ENCODE results near the gene COL5A1.
A peak's percentile ranks its signal among the peaks of the same experiment; 100 is the strongest.

The COL5A1 gene

DNA sequence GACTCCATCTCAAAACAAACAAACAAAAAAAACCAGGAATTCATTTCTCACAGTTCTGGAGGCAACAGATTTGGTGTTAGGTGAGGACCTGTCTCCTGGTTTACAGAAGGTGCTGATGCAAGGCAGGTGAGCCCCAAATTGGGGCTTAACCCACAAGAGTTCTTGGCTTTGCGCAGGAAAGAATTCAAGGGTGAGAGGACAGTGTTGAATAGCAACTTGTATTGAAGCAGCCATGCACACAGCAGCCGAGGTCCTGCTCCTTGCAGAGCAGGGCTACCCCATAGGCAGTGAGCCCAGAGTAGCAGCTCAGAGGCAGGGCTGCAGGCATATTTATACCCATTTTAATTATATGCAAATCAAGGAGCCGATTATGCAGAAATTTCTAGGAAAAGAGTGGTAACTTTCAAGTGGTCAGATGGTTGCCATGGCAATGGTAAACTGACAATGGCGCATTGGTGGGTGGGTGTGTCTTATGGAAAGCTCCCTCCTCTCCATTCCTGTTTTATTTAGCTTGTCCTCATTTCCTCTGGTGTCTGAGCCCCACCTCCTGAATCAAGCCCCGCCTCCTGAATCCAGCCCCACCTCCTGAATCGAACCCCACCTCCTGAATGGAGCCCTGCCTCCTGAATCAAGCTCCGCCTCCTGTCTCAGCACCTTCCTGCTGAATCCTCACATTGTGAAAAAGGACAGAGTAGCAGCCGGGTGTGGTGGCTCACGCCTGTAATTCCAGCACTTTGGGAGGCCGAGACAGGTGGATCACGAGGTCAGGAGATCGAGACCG lies 34.5 kb upstream of the COL5A1 start:
- no peak for ATAC-seq
- DNase-seq: no peak

DNA sequence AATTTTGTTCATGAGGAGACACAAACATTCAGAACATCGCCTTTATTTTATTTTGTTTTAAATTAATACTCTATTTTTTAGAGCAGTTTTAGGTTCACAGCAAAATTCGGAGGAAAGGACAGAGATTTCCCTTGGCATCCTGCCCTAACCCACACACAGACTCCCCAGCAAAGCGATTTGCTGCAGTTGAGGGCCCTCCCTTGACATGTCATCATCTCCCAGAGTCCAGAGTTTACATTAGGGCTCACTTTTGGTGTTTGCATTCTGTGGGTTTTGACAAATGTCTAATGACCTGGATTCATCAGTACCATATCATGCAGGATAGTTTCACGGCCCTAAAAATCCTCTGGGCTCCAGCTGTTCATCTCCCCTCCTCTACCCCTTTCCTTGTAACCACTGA lies 33.6 kb upstream of the COL5A1 start:
- DNase-seq (no peak), ATAC-seq (no peak)

DNA sequence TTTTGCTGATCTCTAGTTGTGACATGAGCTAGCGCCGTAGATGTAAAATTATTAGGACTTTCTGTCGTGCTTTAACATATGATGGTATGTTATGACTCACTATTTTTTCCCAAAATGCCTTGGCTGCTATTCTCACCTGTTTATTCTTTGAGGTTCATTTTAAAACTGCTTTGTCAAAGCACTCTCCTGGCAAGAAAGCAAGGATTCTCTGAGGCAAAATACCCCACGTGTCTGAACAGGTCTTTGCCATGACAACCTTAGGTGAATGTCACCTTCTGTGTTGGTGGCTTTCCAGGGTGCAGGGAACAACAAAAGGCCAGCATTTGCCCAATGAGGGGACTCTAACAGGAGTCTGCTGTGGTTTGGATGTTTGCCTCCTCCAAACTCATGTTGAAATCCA lies 30.6 kb upstream of the COL5A1 start:
- ATAC-seq (no peak), DNase-seq (no peak)

DNA sequence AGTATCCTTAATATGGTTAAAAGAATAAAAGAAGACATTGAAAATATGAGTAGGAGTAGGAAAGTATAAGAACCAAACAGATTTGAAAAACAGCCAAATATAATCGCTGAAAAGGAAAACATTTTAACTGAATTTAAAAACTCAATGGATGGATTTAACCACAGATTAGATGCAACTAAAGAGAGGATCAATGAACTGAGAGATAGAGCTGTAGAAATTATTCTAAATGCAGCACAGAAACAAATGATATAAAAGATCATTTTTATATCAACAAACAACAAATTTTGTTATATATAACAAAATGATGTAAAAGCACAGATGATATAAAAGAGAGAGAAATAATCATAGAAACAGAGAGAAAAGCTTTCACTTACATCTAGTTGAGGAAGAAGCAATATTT lies 29.3 kb upstream of the COL5A1 start:
- DNase-seq: no peak
- ATAC-seq: no peak

DNA sequence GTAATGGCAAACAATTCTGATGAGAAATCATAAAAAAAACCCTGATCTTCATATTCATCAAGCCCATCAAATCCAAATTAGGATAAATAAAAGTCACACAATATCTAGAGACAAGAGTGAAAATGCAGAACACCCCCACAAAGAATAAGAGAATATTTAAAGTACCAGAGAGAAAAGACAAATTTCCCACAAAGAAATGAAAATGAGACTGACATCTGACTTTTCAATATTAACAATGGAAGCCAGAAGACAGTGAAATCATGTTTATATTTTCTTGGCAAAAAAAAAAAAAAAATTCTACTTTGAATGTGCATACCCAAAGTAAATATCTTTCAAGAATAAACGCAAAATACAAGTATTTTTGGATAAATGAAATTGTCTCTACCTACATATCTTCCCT lies 28.9 kb upstream of the COL5A1 start:
- DNase-seq (no peak), ATAC-seq (no peak)

- ATAC-seq (no peak), DNase-seq (no peak)
Measured at GRCh38 chr9:134614256-134614655, 27.3 kb upstream of the COL5A1 start.

DNA sequence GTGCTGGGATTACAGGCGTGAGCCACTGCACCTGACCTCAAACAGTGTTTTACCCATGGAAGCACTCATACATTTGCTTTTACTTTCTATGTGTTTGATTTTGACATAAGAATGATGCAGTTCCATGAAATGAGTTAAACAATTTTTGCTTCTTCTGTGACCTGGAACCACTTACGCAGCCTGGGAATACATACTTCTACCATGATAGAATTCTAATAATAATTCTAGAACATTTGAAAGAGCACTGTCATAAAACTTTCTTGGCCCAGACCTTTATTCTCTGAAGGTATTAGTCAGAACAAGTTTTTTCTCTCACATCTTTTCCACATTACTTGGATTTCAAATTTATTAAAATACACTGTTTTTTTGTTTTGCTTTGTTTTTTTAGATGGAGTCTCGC lies 25.3 kb upstream of the COL5A1 start:
- ATAC-seq (no peak), DNase-seq (no peak)

DNA sequence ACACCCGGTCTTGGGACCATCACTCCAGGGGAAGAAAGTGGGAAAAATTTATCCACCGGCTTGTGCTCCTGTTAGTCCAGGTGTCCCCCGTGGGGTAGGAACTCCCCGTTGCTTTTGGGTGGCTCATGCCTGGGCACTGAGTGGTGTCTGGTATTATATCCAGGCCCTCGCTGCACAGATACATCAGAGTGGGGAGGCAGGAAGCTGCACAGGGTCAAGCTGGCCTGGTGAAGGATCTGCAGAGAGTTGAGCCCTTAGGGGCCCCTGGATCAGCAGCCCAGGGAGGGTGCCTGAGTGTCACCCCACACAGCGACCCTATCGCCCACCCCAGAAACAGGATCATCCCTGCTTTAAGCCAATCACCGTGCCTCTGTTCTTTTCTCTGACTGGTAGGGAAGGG lies 24.4 kb upstream of the COL5A1 start:
- ATAC-seq (no peak), DNase-seq (no peak)

DNA sequence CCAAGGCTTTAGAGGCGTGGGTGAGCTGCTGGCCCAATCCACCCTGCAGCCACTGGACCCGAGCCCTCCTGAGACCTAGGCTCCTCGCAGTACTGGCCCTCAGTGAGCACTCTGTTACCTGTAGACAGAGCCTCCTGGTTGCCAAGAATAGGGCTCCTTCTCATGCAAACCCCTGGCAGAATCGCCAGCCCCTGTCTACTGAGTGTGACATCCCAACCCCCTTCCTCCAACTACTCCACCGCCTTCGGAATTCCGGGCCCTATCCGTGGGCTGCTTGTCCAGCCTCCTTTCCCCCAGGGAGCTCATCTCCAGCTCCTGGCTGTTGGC lies 23.8 kb upstream of the COL5A1 start:
- ATAC-seq: no peak
- no peak for DNase-seq

DNA sequence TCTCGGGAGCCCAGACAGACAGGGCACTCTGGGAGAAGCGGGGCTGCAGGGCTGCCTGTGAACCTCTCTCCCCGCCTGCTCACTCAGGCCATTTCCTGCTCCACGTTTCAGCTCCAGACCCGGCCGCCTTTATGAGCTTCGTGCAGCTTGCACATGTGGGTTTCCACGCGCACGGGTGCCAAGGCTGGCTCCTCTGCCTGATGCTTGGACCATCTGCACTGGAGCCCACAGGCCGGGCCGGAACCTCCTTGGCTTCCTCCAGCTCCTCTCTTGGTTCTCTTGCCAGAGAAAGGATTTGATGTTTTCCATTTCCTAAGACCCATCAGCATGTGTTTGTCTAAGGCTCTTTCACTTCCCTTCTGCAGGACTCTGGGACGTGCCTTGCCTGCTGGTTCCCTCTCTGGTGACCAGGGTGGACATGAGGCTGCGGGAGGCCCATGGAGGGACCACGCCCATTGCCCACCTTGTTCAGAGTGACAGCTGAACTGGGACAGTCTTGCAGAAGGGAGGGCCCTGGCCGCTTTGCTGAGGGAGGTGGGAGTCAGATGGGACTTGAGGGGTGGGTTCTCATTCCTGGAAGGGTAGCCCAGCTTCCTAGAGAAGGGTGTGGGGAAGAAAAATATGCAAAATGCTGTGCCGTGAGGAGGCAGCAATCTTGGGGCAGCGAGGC lies 23.3 kb upstream of the COL5A1 start:
- DNase-seq (no peak), ATAC-seq (no peak)

- ATAC-seq (no peak), DNase-seq (no peak)
Measured at GRCh38 chr9:134618833-134619447, 22.7 kb upstream of the COL5A1 start.

DNA sequence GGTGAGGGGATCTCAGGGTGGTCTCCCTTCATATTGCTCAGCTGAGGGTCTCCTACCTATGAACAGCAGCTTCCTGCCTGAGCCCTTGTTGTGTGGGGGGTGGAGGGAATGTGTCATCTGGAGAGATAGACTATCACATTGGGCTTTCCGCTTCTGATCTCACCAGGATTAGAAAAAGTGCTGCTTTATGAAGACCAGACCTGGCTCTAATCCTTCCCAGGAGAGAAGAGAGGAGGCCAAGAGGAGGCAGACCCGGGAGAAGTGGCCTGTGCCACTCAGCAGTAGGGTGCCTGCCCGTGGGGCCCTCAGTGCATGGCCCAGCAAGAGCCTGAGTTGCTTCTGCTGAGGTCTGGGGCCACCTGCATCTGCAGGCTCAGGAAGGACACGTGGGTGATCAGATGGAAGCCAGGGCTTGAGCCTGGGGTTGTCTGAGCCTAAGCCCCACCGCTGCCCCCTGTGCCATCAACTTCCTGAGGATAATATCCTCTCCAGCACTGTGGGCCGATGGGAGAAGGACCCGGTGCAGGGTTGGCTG lies 22.1 kb upstream of the COL5A1 start:
- DNase-seq (no peak), ATAC-seq (no peak)

DNA sequence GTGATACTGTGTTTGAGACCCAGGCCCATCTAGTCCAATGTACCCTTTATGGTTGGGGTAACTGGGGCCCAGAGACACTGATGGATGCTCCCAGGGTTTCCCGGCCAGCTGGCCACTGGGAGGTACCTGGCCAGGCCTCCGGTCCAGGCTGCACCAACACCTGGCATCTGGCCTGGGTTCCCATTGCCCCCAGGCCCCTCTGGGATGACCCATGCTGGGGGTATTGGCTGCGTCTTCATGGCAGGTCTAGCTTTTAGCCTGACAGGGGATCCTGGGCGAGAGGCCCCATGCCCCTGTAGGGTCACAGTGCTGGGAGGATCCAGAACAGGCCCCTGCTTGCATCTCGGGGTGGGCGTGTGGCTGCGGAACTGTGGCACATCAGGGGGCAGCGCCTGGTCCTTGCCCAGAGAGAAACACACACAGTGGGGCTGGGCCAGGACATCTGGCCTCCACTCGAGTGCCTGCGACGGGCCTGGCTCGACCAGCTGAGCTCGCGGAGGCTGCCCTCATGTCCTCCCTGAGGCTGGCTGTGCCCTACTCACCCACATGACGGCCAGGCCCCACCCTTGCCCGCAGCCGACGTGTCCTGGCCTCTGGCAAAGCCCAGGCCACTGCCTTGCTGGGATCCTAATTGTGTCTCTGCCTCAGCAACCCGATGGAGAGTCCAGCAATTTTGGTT lies 21.5 kb upstream of the COL5A1 start:
- ATAC-seq (no peak), DNase-seq (no peak)

GRCh38 chr9:134620751-134621557 lies 20.6 kb upstream of the COL5A1 start:
- ATAC-seq (peak; percentile 10), DNase-seq (no peak)

GRCh38 chr9:134621558-134622110 lies 20.0 kb upstream of the COL5A1 start:
- ATAC-seq (no peak), DNase-seq (no peak)

GRCh38 chr9:134622896-134623257 lies 18.7 kb upstream of the COL5A1 start:
- peak; percentile 1 for DNase-seq
- no peak for ATAC-seq

DNA sequence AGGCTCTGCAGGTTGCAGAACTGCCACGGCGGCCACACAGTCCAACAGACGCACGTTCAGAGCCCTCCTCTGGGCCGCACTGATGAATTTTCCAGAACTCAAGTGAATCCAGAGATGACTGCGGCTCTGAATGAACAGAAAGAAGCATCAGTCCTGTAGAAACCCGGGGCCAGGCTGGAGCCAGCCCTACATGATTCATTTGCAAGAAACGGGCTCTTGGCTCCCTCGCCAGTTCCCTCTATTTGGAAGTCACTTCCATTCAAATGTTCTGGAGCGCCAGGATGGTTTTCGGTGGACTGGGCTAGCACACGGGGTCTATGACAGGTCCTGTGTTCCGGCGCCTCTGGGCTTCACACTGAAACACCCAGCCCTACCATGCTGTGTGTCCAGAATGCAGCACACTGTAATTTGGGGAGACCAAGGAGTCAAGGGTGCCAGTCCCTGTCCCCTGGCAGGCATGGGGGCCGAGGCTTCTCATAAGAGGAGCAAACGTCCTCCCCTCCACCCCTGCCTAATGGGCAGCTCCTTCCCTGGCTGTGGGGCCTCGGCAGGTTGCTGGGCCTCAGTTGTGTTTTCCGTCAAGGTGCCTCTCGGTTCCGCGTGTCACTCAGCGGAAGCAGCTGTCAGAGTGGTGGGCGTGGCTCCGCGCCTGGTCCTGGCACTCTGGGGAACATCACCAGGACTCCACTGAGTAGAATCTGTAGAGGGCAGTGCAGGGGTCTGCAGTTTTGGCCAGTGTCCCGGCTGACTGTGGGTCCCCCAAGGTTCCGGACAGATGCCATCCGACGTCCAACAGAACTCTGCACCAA lies 18.1 kb upstream of the COL5A1 start:
- ATAC-seq (no peak), DNase-seq (peak; percentile 1)

DNA sequence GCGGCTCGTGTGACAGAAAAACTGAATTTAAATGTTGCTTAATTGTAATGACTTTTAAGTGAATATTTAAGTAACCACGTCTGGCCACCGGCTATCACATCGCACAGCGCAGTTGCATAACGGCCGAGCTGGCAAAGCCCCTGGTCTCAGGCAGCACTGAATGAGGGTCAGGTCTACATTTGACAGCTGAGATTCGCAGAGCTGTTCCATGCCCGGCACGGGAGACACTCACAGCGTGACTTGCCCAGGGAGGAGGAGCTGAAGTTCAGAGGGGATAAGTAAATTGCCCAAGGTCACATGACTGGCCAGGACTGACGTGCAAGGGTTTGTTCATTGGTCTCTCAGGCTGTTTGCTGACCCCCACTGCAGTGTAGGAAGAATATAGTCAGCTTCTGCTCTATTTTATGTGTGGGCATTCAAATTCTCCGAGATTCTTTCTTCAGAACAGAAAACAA lies 17.4 kb upstream of the COL5A1 start:
- DNase-seq: peak; percentile 1
- ATAC-seq: no peak

GRCh38 chr9:134624621-134625181 lies 16.9 kb upstream of the COL5A1 start:
- DNase-seq (peak; percentile 0), ATAC-seq (no peak)

GRCh38 chr9:134625361-134626068 lies 16.1 kb upstream of the COL5A1 start:
- no peak for ATAC-seq
- no peak for DNase-seq

All from stimulated activated naive CD8-positive, alpha-beta T cell treated with anti-CD3 and anti-CD28 coated beads, Interleukin-15, Interleukin-2, amounts not matched to agents 100 U/mL and 50 U/mL, for 24 hours (primary cell).